Astrocyte (in vitro differentiated cells and primary cell): ENCODE data around the gene EXOC5. TPM values are rescaled to one million over a fixed set of nuclear protein-coding genes. Genes with fewer than 3 reads are reported as not detected.
A peak's percentile ranks its signal among the peaks of the same experiment; 100 is the strongest.

Experiments used
- DNase-seq: peaks from one replicate; pipeline ENCODE4 v3.0.0-alpha.2; 2010; ENCODE audit warnings: low read depth
- FAIRE-seq: peaks from 2 replicates; lab custom pipeline; 2011; peaks lifted over from hg19 to GRCh38; lab: Jason Lieb, UNC
- H2AFZ ChIP-seq: 2 replicates; pipeline ENCODE4 v1.6.0; 2012; ENCODE audit warnings: low read depth, low read length, inconsistent platforms
- H3K27ac ChIP-seq: 2 replicates; pipeline ENCODE4 v1.5.1; 2011; ENCODE audit warnings: low read depth, low read length, inconsistent platforms
- H3K27me3 ChIP-seq: 2 replicates; pipeline ENCODE4 v1.6.0; 2011; ENCODE audit warnings: low read length, inconsistent platforms; ENCODE audit not compliant: insufficient read depth
- H3K36me3 ChIP-seq: 2 replicates; pipeline ENCODE4 v1.5.1; 2011; ENCODE audit warnings: low read length, inconsistent platforms; ENCODE audit not compliant: insufficient read depth
- H3K4me1 ChIP-seq: 2 replicates; pipeline ENCODE4 v1.5.1; 2011; ENCODE audit warnings: low read length, inconsistent platforms; ENCODE audit not compliant: insufficient read depth
- H3K4me2 ChIP-seq: 2 replicates; pipeline ENCODE4 v1.6.0; 2012; ENCODE audit warnings: low read length, inconsistent platforms
- H3K4me3 ChIP-seq: 2 replicates; pipeline ENCODE4 v1.5.1; 2011; ENCODE audit warnings: low read depth, mild to moderate bottlenecking, low read length, inconsistent platforms; ENCODE audit not compliant: insufficient read depth
- H3K79me2 ChIP-seq: 2 replicates; pipeline ENCODE4 v1.6.0; 2012; ENCODE audit warnings: mild to moderate bottlenecking, low read length, inconsistent platforms; ENCODE audit not compliant: insufficient read depth
- H3K9ac ChIP-seq: 2 replicates; pipeline ENCODE4 v1.6.0; 2012; ENCODE audit warnings: mild to moderate bottlenecking, low read length, inconsistent platforms
- H3K9me3 ChIP-seq: 2 replicates; pipeline ENCODE4 v1.5.1; 2012; ENCODE audit warnings: low read depth, mild to moderate bottlenecking, low read length, inconsistent platforms; ENCODE audit not compliant: insufficient read depth
- H4K20me1 ChIP-seq: 2 replicates; pipeline ENCODE4 v1.6.0; 2012; ENCODE audit warnings: low read length, inconsistent platforms; ENCODE audit not compliant: insufficient read depth
- H3K27ac Mint-ChIP-seq: one replicate; pipeline ENCODE4 v1.8.0; 2021; ENCODE audit warnings: mild to moderate bottlenecking, mixed read lengths; ENCODE audit not compliant: unreplicated experiment
- H3K27me3 Mint-ChIP-seq: one replicate; pipeline ENCODE4 v1.8.0; 2021; ENCODE audit warnings: low read depth, mixed read lengths; ENCODE audit not compliant: unreplicated experiment
- H3K36me3 Mint-ChIP-seq: one replicate; pipeline ENCODE4 v1.8.0; 2021; ENCODE audit warnings: low read depth, mixed read lengths; ENCODE audit not compliant: unreplicated experiment
- H3K4me1 Mint-ChIP-seq: one replicate; pipeline ENCODE4 v1.8.0; 2021; ENCODE audit warnings: low read depth, mixed read lengths; ENCODE audit not compliant: unreplicated experiment
- H3K4me3 Mint-ChIP-seq: one replicate; pipeline ENCODE4 v1.8.0; 2021; ENCODE audit warnings: mild to moderate bottlenecking, moderate library complexity, mixed read lengths; ENCODE audit not compliant: unreplicated experiment
- H3K9me3 Mint-ChIP-seq: one replicate; pipeline ENCODE4 v1.8.0; 2021; ENCODE audit warnings: mild to moderate bottlenecking, mixed read lengths; ENCODE audit not compliant: unreplicated experiment
- CTCF ChIP-seq: IDR thresholded peaks from 2 replicates; pipeline ENCODE4 v1.5.1; 2011; ENCODE audit warnings: low read depth, mild to moderate bottlenecking, inconsistent platforms, low read length, moderate library complexity; ENCODE audit not compliant: insufficient read depth
- EZH2 ChIP-seq: IDR thresholded peaks from 2 replicates; pipeline ENCODE4 v1.6.1; 2012; ENCODE audit warnings: mild to moderate bottlenecking, low read length, inconsistent platforms; ENCODE audit not compliant: insufficient read depth
- total RNA-seq: library from RNA; stranded (reverse); gene quantifications from 2 replicates; pipeline ENCODE4 v1.2.1, GENCODE V29; 2021

The EXOC5 gene
- total RNA-seq, 1 donor from 2014 or later = 94.2 TPM

GRCh38 chr14:57273236-57273635, 4.5 kb upstream of the EXOC5 start:
- no peak overlapping the region for H3K27ac Mint-ChIP-seq
- H3K4me1 Mint-ChIP-seq = peaks cover 8% of the 10 kb centered on the region
- Histone ChIP-seq H3K79me2 (peaks cover 60% of the 10 kb centered on the region), H4K20me1 (peaks cover 9% of the 10 kb centered on the region), H3K36me3 (peaks cover 3% of the 10 kb centered on the region), H3K27me3 (no peaks in the 10 kb centered on the region), H3K4me2 (no peak overlapping the region), H3K4me1 (peaks cover 8% of the 10 kb centered on the region), H3K9ac (no peak overlapping the region), H3K4me3 (no peak overlapping the region), H3K9me3 (no peaks in the 10 kb centered on the region), H2AFZ (no peak overlapping the region), H3K27ac (no peak overlapping the region)
- no peak overlapping the region for H3K4me3 Mint-ChIP-seq
- no peaks in the 10 kb centered on the region for H3K27me3 Mint-ChIP-seq
- H3K9me3 Mint-ChIP-seq = peaks cover 8% of the 10 kb centered on the region
- no peak for TF ChIP-seq CTCF
- TF ChIP-seq EZH2 = no peak
- FAIRE-seq = no peak
- H3K36me3 Mint-ChIP-seq = peaks cover 22% of the 10 kb centered on the region
- no peak for DNase-seq

- Histone ChIP-seq H4K20me1 (peaks cover 46% of the 10 kb centered on the region), H3K79me2 (peaks cover 93% of the 10 kb centered on the region), H3K9ac (no peak overlapping the region), H3K27ac (no peak overlapping the region), H2AFZ (no peak overlapping the region), H3K36me3 (no peaks in the 10 kb centered on the region), H3K27me3 (no peaks in the 10 kb centered on the region), H3K4me1 (peaks cover 9% of the 10 kb centered on the region), H3K4me2 (peak overlapping the region; percentile 10), H3K9me3 (no peaks in the 10 kb centered on the region), H3K4me3 (no peak overlapping the region)
- Mint-ChIP-seq H3K4me1 (peaks cover 14% of the 10 kb centered on the region), H3K4me3 (peak overlapping the region; percentile 63), H3K27me3 (no peaks in the 10 kb centered on the region), H3K9me3 (peaks cover 4% of the 10 kb centered on the region), H3K36me3 (peaks cover 1% of the 10 kb centered on the region), H3K27ac (no peak overlapping the region)
- DNase-seq (no peak), FAIRE-seq (peak; percentile 20)
- no peak for TF ChIP-seq EZH2
- no peak for TF ChIP-seq CTCF
These were observed 2.6 kb downstream of the EXOC5 start for GRCh38 chr14:57266065-57266464.

- H3K4me2 ChIP-seq = no peak overlapping the region
- no peak overlapping the region for H2AFZ ChIP-seq
- peaks cover 20% of the 10 kb centered on the region for H3K4me1 Mint-ChIP-seq
- no peak overlapping the region for H3K27ac ChIP-seq
- FAIRE-seq = no peak
- H3K36me3 Mint-ChIP-seq = peaks cover 4% of the 10 kb centered on the region
- H3K27me3 Mint-ChIP-seq = no peaks in the 10 kb centered on the region
- no peaks in the 10 kb centered on the region for H3K9me3 Mint-ChIP-seq
- no peak overlapping the region for H3K9ac ChIP-seq
- peaks cover 64% of the 10 kb centered on the region for H4K20me1 ChIP-seq
- H3K27me3 ChIP-seq = no peaks in the 10 kb centered on the region
- no peak overlapping the region for H3K27ac Mint-ChIP-seq
- TF ChIP-seq CTCF (no peak), EZH2 (no peak)
- no peak overlapping the region for H3K4me3 ChIP-seq
- peaks cover 98% of the 10 kb centered on the region for H3K79me2 ChIP-seq
- H3K4me3 Mint-ChIP-seq = no peak overlapping the region
- no peaks in the 10 kb centered on the region for H3K9me3 ChIP-seq
- no peak for DNase-seq
- H3K4me1 ChIP-seq = no peaks in the 10 kb centered on the region
- no peaks in the 10 kb centered on the region for H3K36me3 ChIP-seq
These were observed 6.6 kb downstream of the EXOC5 start for GRCh38 chr14:57262117-57262516.
